HG03521 (cell line): ENCODE data around the gene KCNT2.

Experiments used
- ATAC-seq: cut with Tn5 transposase; IDR thresholded peaks from one replicate; pipeline ENCODE4 v1.9.1; 2021; ENCODE audit warnings: mild to moderate bottlenecking, moderate library complexity; ENCODE audit not compliant: unreplicated experiment

The KCNT2 gene

DNA sequence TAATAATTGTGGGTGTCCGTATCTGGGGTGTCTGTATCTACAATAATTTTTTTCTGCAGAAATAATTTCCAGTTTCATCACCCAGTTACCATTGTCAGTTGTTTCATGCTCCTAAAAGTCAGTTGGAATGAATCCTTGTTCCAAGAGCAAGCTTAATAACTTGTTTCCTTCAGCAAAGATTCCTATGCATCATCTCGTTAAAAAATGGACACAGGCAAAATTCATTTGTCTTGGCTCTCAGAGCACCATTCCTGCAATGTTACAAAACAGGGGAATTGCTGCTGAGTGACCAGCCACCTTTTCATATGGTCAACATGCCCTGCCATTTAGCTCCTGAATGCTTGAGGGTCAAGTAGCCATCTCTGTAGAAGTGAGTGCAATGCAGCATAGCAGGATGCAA lies 393.4 kb downstream of the KCNT2 start:
- no peak for ATAC-seq

DNA sequence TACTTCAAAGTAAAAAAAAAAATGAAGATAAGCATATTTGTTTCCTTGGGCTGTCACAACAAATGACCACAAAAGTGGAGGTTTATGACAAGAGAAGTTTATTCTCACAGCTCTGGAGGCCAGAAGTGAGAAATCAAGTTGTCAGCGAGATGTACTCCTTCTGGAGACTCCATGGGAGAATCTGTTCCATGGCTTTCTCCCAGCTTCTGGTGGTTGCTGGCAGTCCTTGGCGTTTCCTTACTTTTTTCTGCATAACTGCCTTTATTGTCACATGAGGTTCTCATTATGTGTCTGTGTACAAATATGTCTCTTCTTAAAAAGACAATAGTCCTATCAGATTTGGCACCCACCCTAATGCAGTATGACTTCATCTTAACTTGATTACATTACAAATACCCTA lies 398.3 kb downstream of the KCNT2 start:
- ATAC-seq, result no peak

DNA sequence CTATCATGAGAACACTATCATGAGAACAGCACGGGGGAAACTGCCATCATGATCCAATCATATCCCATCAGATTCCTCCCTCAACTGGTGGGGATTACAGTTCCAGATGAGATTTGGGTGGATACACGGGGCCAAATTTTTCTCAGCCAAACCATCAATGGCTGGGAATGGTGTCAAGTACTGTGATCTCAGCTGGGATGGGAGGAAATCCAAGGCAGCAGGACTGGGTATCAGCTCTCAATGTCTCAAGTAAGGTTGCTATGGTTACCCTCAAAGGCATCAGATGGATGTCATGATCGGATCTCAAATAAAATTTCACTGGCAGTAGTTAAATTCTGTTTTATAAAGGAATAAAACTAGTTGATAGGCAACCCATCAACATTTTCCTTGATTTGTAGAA lies 399.0 kb downstream of the KCNT2 start:
- ATAC-seq, result no peak

DNA sequence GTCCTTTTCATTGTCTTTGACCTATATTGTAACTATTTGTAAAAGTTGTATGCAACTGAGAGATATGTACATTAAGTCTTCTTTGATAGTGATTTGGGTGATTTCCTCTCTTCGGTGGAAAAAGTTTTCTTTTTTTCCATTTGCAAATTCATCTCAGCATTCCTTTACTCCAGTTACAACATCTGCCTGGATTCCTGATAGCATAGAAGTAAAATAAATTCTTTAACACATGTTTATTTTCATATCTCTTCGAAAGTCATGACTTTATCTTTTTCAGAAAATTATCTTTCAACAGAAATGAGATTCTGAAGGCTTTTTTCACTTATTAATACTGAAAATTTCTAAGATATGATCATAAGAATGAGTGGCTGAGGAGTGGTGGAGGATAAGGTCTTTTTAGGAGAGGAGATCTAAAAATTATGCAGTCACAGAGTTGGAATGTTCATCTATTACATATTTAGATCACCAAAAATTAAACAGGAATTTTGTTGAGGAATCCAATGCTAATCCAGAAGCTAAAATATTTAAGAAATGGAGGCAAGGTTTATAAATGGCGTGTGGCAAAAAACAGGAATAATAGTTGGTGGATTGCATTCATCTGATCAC lies 400.5 kb downstream of the KCNT2 start:
- no peak for ATAC-seq

DNA sequence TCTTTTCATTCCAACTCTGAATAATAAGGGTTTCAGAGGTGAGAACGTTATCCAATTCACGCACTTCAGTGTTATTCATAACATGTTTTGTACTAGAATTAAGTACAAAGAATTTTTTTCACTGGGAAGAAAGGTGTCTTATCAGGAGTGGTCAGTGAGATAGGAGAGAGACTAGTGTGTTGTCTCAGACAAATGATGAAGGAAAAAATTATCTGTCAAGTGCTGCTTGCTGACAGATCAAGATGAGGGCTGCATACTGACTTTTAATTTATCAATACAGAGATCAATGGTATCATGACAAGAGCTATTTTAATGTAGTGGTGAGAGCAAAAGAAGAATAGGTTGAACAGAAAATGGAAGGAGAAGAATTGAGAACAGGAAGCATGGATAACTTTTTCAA lies 402.4 kb downstream of the KCNT2 start:
- no peak for ATAC-seq

DNA sequence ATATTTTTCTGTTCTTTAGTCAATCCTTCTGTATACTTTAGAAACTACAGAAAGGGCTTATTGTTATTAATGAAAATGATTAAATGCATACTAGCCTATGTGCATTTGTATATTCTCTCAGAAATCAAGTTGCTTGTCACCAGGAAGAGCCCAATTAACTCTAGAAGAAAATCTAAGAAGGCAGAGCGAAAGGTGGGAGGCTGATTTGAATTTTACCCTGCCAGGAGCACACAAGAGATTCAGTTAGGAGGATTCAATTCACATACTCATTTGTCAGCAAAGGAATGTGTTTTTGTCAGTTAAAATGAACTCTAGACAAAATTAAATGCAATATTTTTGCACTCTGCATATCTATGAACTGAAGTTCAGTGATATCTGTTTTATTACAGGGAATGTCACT lies 411.8 kb downstream of the KCNT2 start:
- ATAC-seq, result no peak

DNA sequence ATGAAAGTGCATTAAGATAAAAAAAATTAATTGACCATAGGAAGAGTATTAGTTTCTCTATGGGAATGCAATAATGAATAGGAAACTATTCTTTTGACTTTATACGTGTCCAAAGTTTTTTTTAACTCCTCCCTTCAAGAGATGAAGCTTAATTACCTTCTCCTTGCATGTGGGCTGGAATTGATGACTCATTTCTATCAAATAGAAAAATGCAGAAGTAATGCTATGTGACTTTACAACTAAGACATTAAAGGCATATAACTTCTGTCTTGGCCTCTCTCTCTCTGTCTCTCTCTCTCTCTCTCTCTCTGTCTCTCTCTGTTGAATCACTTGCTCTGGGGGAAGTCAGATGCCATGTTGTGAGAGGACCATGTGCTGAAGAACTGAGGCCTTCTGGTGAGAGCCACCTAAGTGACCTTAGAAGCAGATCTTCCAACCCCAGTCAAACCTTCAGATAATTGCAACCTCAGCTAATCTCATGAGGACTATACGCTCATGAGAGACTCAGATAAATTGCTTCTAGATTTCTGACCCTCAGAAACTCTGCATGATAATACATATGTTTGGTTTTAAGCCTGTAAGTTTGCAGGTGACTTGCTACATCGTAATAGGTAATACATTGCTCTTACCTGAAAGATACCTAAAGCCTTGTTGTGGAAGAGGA lies 414.2 kb downstream of the KCNT2 start:
- ATAC-seq, result no peak

DNA sequence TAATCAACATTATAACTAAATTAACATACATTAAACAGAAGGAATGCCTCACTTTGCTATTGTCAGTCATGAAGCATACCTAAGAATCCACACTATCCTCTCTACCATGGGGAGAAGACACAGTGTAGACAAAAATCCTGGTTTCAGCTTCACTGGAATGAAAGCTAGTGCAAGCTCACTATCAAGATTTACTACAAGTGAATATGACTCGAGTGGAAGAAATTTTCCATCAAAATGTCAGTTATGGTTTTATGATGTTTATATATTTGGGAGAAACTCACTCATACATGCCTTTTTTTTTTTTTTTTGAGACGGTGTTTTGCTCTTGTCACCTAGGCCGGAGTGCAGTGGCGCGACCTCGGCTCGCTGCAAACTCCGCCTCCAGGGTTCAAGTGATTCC lies 424.3 kb downstream of the KCNT2 start:
- ATAC-seq, result no peak

DNA sequence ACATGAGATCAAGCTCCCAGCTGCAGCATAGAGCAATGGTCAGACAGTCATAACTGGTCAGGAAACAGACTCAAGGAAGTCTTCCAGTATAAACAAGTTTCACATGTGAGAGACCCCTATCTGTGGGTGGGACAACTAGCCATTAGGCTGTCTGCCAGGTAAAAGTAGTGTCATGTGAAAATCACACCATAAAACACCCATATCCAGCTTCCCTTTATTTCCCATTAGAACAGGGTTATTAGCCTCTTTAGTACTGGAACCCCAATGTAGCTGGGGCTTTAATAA lies 426.7 kb downstream of the KCNT2 start:
- no peak for ATAC-seq

DNA sequence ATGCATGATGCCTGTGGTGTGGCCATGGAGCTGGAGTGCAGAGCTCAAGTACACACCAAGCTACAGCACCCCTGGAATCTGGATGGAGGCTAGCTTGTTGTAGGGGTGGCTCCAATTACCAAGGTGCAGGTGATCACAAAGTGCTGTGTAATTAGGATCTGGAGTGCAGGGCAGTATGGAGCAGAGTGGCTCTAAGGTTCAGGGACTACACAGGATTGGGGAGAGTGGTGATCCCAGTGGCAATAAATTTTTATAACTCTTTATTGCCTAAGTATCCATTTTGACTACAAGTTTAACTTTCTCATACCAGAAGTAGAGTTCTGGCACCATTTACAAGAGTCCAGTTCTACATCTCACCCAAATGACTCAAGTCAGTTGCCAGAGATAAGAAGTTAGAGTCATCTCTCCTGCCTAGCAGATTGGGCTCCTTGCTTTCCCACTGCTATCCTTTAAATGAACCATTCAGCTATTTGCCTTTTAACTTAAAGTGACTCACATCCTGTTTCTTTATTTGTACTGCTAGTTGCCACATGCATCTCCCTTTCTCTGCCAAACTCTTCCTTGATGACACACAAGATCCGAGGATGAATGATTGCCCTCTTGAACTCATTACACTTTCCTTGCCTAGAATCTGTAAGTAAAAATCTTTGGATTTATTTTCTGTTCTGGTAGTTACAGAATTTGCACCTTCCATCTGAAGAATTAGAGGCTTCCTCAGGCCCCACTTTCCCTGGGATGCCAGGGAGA lies 427.2 kb downstream of the KCNT2 start:
- ATAC-seq, result no peak

DNA sequence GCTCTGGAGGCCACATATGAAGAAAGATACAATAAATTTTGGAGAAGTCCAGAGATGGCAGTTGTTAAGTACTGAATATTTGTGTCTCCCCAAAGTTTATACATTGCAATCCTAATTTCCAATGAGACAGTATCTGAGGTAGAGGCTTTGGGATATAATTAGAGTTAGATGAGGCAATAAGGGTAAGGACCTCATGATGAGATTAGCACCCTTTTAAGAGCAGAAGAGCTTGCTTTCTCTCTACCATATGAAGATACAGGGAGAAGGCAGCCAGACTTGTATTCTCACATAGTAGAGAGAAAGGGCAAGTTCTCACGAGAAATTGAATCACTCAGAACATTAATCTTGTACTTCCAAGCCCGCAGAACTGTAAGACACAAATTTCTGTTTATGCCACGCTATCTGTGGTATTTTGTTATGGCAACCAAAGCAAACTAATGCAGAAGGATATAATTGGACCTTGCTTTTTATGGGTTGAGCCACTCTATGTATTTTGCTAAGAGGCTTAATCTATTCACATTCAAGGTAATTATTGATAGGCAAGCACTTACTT lies 430.1 kb downstream of the KCNT2 start:
- ATAC-seq, result no peak
